ENCODE data around the gene S100A7A. TPM values are rescaled to one million over a fixed set of nuclear protein-coding genes. Genes with fewer than 3 reads are reported as not detected.

The S100A7A gene
- polyA plus RNA-seq, 1 donor from 2014 or later: not detected

- Histone ChIP-seq H3K27me3 (ENCODE audit: insufficient read depth, low read depth, low read length) (no peaks in the 10 kb centered on the region), H3K36me3 (ENCODE audit: insufficient read depth, low read length) (no peaks in the 10 kb centered on the region), H3K9ac (ENCODE audit: low read length) (no peak overlapping the region), H3K79me2 (replicated peaks; ENCODE audit: insufficient read depth, low read length) (no peaks in the 10 kb centered on the region), H3K27ac (ENCODE audit: low read length) (no peak overlapping the region), H3K9me2 (ENCODE audit: insufficient read depth, low read length) (no peaks in the 10 kb centered on the region), H3K4me2 (ENCODE audit: low read length) (no peak overlapping the region), H3F3A (ENCODE audit: insufficient read depth, low read length, poor library complexity, severe bottlenecking) (no peaks in the 10 kb centered on the region), H3K9me3 (ENCODE audit: low read length) (no peaks in the 10 kb centered on the region), H2AFZ (ENCODE audit: low read depth, low read length) (no peak overlapping the region), H3K4me3 (ENCODE audit: low read length) (no peak overlapping the region), H4K20me1 (ENCODE audit: insufficient read depth) (no peaks in the 10 kb centered on the region)
- TF ChIP-seq MXI1 (conservative IDR thresholded peaks at IDR 0.05; ENCODE audit: poor library complexity, severe bottlenecking) (no peak), POLR2AphosphoS5 (IDR thresholded peaks at IDR 0.05) (no peak)
These were observed 22.4 kb upstream of the S100A7A start for GRCh38 chr1:153393926-153394325.

GRCh38 chr1:153394391-153394790, 21.9 kb upstream of the S100A7A start:
- H3K9ac ChIP-seq (ENCODE audit: low read length): no peak overlapping the region
- no peak overlapping the region for H3K4me2 ChIP-seq (ENCODE audit: low read length)
- H4K20me1 ChIP-seq (ENCODE audit: insufficient read depth): no peaks in the 10 kb centered on the region
- H3K36me3 ChIP-seq (ENCODE audit: insufficient read depth, low read length): no peaks in the 10 kb centered on the region
- no peak overlapping the region for H3K27ac ChIP-seq (ENCODE audit: low read length)
- H3K27me3 ChIP-seq (ENCODE audit: insufficient read depth, low read depth, low read length): no peaks in the 10 kb centered on the region
- no peaks in the 10 kb centered on the region for H3K9me2 ChIP-seq (ENCODE audit: insufficient read depth, low read length)
- no peaks in the 10 kb centered on the region for H3K9me3 ChIP-seq (ENCODE audit: low read length)
- TF ChIP-seq CTCF (IDR thresholded peaks at IDR 0.05; ENCODE audit: poor library complexity, severe bottlenecking): no peak
- TF ChIP-seq SMC3 (conservative IDR thresholded peaks at IDR 0.05; ENCODE audit: poor library complexity): no peak
- no peak for TF ChIP-seq EZH2 (IDR thresholded peaks at IDR 0.05; ENCODE audit: borderline replicate concordance, insufficient read depth, low read length, poor library complexity, severe bottlenecking)
- TF ChIP-seq MXI1 (conservative IDR thresholded peaks at IDR 0.05; ENCODE audit: poor library complexity, severe bottlenecking): no peak
- no peak for TF ChIP-seq RAD21 (conservative IDR thresholded peaks at IDR 0.05)
- TF ChIP-seq TAF1 (IDR thresholded peaks at IDR 0.05; ENCODE audit: low read depth): no peak
- TF ChIP-seq EP300 (conservative IDR thresholded peaks at IDR 0.05; ENCODE audit: poor library complexity, severe bottlenecking): no peak
- TF ChIP-seq, protein P1, sequence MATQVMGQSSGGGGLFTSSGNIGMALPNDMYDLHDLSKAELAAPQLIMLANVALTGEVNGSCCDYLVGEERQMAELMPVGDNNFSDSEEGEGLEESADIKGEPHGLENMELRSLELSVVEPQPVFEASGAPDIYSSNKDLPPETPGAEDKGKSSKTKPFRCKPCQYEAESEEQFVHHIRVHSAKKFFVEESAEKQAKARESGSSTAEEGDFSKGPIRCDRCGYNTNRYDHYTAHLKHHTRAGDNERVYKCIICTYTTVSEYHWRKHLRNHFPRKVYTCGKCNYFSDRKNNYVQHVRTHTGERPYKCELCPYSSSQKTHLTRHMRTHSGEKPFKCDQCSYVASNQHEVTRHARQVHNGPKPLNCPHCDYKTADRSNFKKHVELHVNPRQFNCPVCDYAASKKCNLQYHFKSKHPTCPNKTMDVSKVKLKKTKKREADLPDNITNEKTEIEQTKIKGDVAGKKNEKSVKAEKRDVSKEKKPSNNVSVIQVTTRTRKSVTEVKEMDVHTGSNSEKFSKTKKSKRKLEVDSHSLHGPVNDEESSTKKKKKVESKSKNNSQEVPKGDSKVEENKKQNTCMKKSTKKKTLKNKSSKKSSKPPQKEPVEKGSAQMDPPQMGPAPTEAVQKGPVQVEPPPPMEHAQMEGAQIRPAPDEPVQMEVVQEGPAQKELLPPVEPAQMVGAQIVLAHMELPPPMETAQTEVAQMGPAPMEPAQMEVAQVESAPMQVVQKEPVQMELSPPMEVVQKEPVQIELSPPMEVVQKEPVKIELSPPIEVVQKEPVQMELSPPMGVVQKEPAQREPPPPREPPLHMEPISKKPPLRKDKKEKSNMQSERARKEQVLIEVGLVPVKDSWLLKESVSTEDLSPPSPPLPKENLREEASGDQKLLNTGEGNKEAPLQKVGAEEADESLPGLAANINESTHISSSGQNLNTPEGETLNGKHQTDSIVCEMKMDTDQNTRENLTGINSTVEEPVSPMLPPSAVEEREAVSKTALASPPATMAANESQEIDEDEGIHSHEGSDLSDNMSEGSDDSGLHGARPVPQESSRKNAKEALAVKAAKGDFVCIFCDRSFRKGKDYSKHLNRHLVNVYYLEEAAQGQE (IDR thresholded peaks at IDR 0.05; ENCODE audit: borderline replicate concordance): no peak
- TF ChIP-seq POLR2AphosphoS5 (IDR thresholded peaks at IDR 0.05): no peak
- no peaks in the 10 kb centered on the region for H3F3A ChIP-seq (ENCODE audit: insufficient read depth, low read length, poor library complexity, severe bottlenecking)
- no peak overlapping the region for H2AFZ ChIP-seq (ENCODE audit: low read depth, low read length)
- no peaks in the 10 kb centered on the region for H3K79me2 ChIP-seq (replicated peaks; ENCODE audit: insufficient read depth, low read length)
- H3K4me3 ChIP-seq (ENCODE audit: low read length): no peak overlapping the region
